ENCODE measurements around the gene ATXN1.

GRCh38 chr6:16377470-16377869, 383.8 kb downstream of the ATXN1 start:
- TF ChIP-seq POLR2AphosphoS5 (IDR thresholded peaks at IDR 0.05; ENCODE audit: low read depth, low read length) (no peak), YY1 (IDR thresholded peaks at IDR 0.05; ENCODE audit: low read depth) (no peak), FOXJ3 (CRISPR knock-in tag; IDR thresholded peaks at IDR 0.05) (no peak), CTCF (IDR thresholded peaks at IDR 0.05) (no peak), EZH2phosphoT487 (IDR thresholded peaks at IDR 0.05; ENCODE audit: borderline replicate concordance, low read depth) (no peak), RAD21 (IDR thresholded peaks at IDR 0.05; ENCODE audit: low read length) (no peak)

Data from SK-N-SH (cell line).